Endothelial cell of umbilical vein (primary cell): ENCODE results near the gene RASGRF2. TPM values are rescaled to one million over a fixed set of nuclear protein-coding genes. Genes with fewer than 3 reads are reported as not detected.

Source experiments
- BruUV-seq: library from RNA; stranded (reverse); fragments of 400-500 nt; replicated peaks from 2 replicates; lab custom pipeline; 2021; lab: Mats Ljungman, UMichigan
- CTCF ChIA-PET: fragments of 300-600, 350-600 bp; sonication (Branson Sonifier 250); formaldehyde crosslinking; loops from one replicate; lab custom pipeline; 2021; ENCODE audit warnings: antibody characterized with exemption, inconsistent platforms; lab: Charles Lee
- POLR2A ChIA-PET: fragments of 300-600, 350-600 bp; sonication (Branson Sonifier 250); formaldehyde crosslinking; loops from one replicate; lab custom pipeline; 2021; ENCODE audit warnings: antibody characterized with exemption, inconsistent platforms; lab: Charles Lee
- DNase-seq: peaks from one replicate; pipeline ENCODE4 v3.0.0-alpha.2; 2011; ENCODE audit warnings: low read depth, low spot score
- FAIRE-seq: peaks from 2 replicates; lab custom pipeline; 2011; peaks lifted over from hg19 to GRCh38; lab: Jason Lieb, UNC
- H2AFZ ChIP-seq: 2 replicates; pipeline ENCODE4 v1.6.0; 2012; ENCODE audit warnings: low read depth, low read length, control low read depth, inconsistent platforms
- H3K27ac ChIP-seq: 2 replicates; pipeline ENCODE4 v1.5.1; 2011; ENCODE audit warnings: low read depth, mild to moderate bottlenecking, control low read depth, low read length, moderate library complexity; ENCODE audit not compliant: insufficient read depth
- H3K27me3 ChIP-seq, 2 experiments: 2 replicates each; pipeline versions ENCODE4 v1.6.0 to v1.6.1; 2011; ENCODE audit warnings: low read length in 2 of 2, mixed read lengths in 1 of 2; ENCODE audit not compliant: control insufficient read depth in 2 of 2, insufficient read depth in 2 of 2
- H3K36me3 ChIP-seq, 2 experiments: 2 replicates in 1 of 2; 3 replicates in 1 of 2; pipeline ENCODE4 v1.5.1; 2011; ENCODE audit warnings: low read length in 2 of 2, mild to moderate bottlenecking in 1 of 2, moderate library complexity in 1 of 2; ENCODE audit not compliant: control insufficient read depth in 2 of 2, insufficient read depth in 2 of 2; ENCODE audit errors: extremely low read depth in 1 of 2
- H3K4me1 ChIP-seq: 3 replicates; pipeline ENCODE4 v1.5.1; 2011; ENCODE audit warnings: mild to moderate bottlenecking, low read length; ENCODE audit not compliant: control insufficient read depth, insufficient read depth; ENCODE audit errors: extremely low read depth
- H3K4me2 ChIP-seq: 2 replicates; pipeline ENCODE4 v1.6.1; 2011; ENCODE audit warnings: low read length, control low read depth, mixed read lengths; ENCODE audit not compliant: insufficient read depth
- H3K4me3 ChIP-seq, 3 experiments: fragments of 200-600 bp in 1 of 3; sonication (generic), shearing (Covaris generic) in 1 of 3; replicated peaks in 1 of 3; 2 replicates each; pipeline ENCODE4 v1.5.1; 2011 to 2016; ENCODE audit warnings: control low read depth in 3 of 3, low read length in 3 of 3, mild to moderate bottlenecking in 2 of 3, inconsistent platforms in 1 of 3, low read depth in 1 of 3, moderate library complexity in 1 of 3; ENCODE audit not compliant: insufficient read depth in 1 of 3
- H3K79me2 ChIP-seq: 2 replicates; pipeline ENCODE4 v1.6.0; 2012; ENCODE audit warnings: low read length, inconsistent platforms; ENCODE audit not compliant: control insufficient read depth, insufficient read depth
- H3K9ac ChIP-seq: replicated peaks from 2 replicates; pipeline ENCODE3; 2011; ENCODE audit warnings: low read length, control low read depth; ENCODE audit not compliant: insufficient read depth; ENCODE audit errors: extremely low read depth
- H3K9me1 ChIP-seq: replicated peaks from 3 replicates; pipeline ENCODE4 v1.6.0; 2011; ENCODE audit warnings: mild to moderate bottlenecking, low read length; ENCODE audit not compliant: control insufficient read depth, insufficient read depth; ENCODE audit errors: extremely low read depth
- H3K9me3 ChIP-seq: replicated peaks from 2 replicates; pipeline ENCODE4 v1.5.1; 2012; ENCODE audit warnings: low read length, inconsistent platforms; ENCODE audit not compliant: control insufficient read depth, insufficient read depth
- H4K20me1 ChIP-seq: replicated peaks from 2 replicates; pipeline ENCODE3; 2011; ENCODE audit warnings: mild to moderate bottlenecking, low read length; ENCODE audit not compliant: control insufficient read depth, insufficient read depth; ENCODE audit errors: extremely low read depth
- CTCF ChIP-seq, 2 donors: IDR thresholded peaks; 1 replicate in 1 of 2; 2 replicates in 1 of 2; pipeline ENCODE4 v1.5.1; 2011; ENCODE audit warnings: low read length in 2 of 2, mild to moderate bottlenecking in 2 of 2, moderate library complexity in 2 of 2, control low read depth in 1 of 2, inconsistent platforms in 1 of 2, low read depth in 1 of 2; ENCODE audit not compliant: insufficient read depth in 1 of 2; ENCODE audit errors: extremely low read depth in 1 of 2
- EZH2 ChIP-seq: IDR thresholded peaks from 2 replicates; pipeline ENCODE4 v1.6.1; 2012; ENCODE audit warnings: borderline replicate concordance, low read depth, mild to moderate bottlenecking, moderate library complexity, low read length, inconsistent platforms; ENCODE audit not compliant: severe bottlenecking
- FOS ChIP-seq: IDR thresholded peaks from 2 replicates; pipeline ENCODE4 v1.6.1; 2011; ENCODE audit warnings: mild to moderate bottlenecking, low read length, moderate library complexity, borderline replicate concordance; ENCODE audit not compliant: insufficient read depth
- GATA2 ChIP-seq: IDR thresholded peaks from 2 replicates; pipeline ENCODE4 v1.7.0; 2011; ENCODE audit warnings: low read depth, mild to moderate bottlenecking, moderate library complexity, mixed read lengths, low read length; ENCODE audit not compliant: insufficient read length, insufficient read depth
- JUN ChIP-seq: IDR thresholded peaks from 2 replicates; pipeline ENCODE4 v1.6.1; 2011; ENCODE audit warnings: borderline replicate concordance, low read depth; ENCODE audit not compliant: insufficient read length, insufficient read depth
- MAX ChIP-seq: IDR thresholded peaks from 2 replicates; pipeline ENCODE4 v1.6.1; 2011; ENCODE audit not compliant: insufficient read depth, insufficient read length
- MYC ChIP-seq: IDR thresholded peaks from one replicate; pipeline ENCODE4 v1.6.1; 2011; ENCODE audit warnings: mild to moderate bottlenecking, low read depth, low read length
- POLR2A ChIP-seq: IDR thresholded peaks from 2 replicates; pipeline ENCODE4 v1.6.1; 2012; ENCODE audit warnings: low read depth, mild to moderate bottlenecking, control low read depth, low read length
- POLR2AphosphoS5 ChIP-seq: IDR thresholded peaks from 2 replicates; pipeline ENCODE4 v1.6.1; 2012; ENCODE audit warnings: low read depth, mild to moderate bottlenecking, control low read depth, low read length, moderate library complexity; ENCODE audit not compliant: insufficient read depth
- dilution Hi-C: fragments of 300-500 bp; cut with MboI; formaldehyde crosslinking; loops from one replicate; pipeline ENCODE4 v1.15.0; 2019; ENCODE audit warnings: low sequenced_read_pairs; ENCODE audit not compliant: extremely low pct_ligation_motif_present
- intact Hi-C: fragments of 100-400 bp; cut with micrococcal nuclease; formaldehyde crosslinking; loops from one replicate; pipeline ENCODE4 v1.10.0; 2022
- polyA plus RNA-seq, 4 experiments: library from polyadenylated mRNA; depleted of rRNA in 3 of 4; stranded (reverse) in 3 of 4; unstranded in 1 of 4; fragments of >200 nt; gene quantifications; 2 replicates each; pipeline versions ENCODE4 v1.2.1 to v1.2.3, GENCODE V29; 2011 to 2012; ENCODE audit warnings: missing spikeins in 1 of 4
- total RNA-seq: library from RNA; stranded (reverse); gene quantifications from 2 replicates; pipeline ENCODE4 v1.2.3, GENCODE V29; 2021

Gene RASGRF2
- total and polyA plus RNA-seq, 2 donors (not counting 3 experiments of a cell fraction or from before 2014, with no cell fraction given) = 0.41 to 4.0 TPM

GRCh38 chr5:81212211-81212751 lies 252.1 kb downstream of the RASGRF2 start:
- no peak for DNase-seq
- CTCF ChIA-PET = no interaction called here
- Histone ChIP-seq H3K9me1 (no peaks in the 10 kb centered on the region), H3K9ac (no peak overlapping the region), H3K27me3 (no peaks in the 10 kb centered on the region), H3K4me2 (no peak overlapping the region), H3K36me3 (no peaks in the 10 kb centered on the region), H4K20me1 (no peaks in the 10 kb centered on the region), H3K4me3 (no peak overlapping the region), H3K4me1 (no peaks in the 10 kb centered on the region), H3K79me2 (no peaks in the 10 kb centered on the region), H3K27ac (no peak overlapping the region), H3K9me3 (no peaks in the 10 kb centered on the region), H2AFZ (no peak overlapping the region)
- TF ChIP-seq EZH2 (no peak), POLR2A (no peak), FOS (no peak), JUN (no peak), GATA2 (no peak), MYC (no peak), MAX (no peak), POLR2AphosphoS5 (no peak), CTCF (IDR thresholded peaks at IDR 0.05; ENCODE audit: extremely low read depth in 1 of 2, insufficient read depth in 1 of 2, low read depth in 1 of 2, low read length in 2 of 2) (no peak)
- dilution Hi-C loops (no loop called here), intact Hi-C loops (no loop called here)
- POLR2A ChIA-PET = no interaction called here
- FAIRE-seq = no peak
- BruUV-seq = no TSS peak
